Renal cortical epithelial cell (primary cell): ENCODE measurements around the gene HMSD. TPM values are rescaled to one million over a fixed set of nuclear protein-coding genes. Genes with fewer than 3 reads are reported as not detected.
A peak's percentile ranks its signal among the peaks of the same experiment; 100 is the strongest.
"Not testable (repeated sequence)": the region's sequence is repeated elsewhere in the genome, so short reads cannot be mapped to it uniquely, and the experiment has no call there.

Experiments
- DNase-seq: peaks from one replicate; pipeline ENCODE4 v3.0.0-alpha.2; 2011; ENCODE audit warnings: low read depth
- total RNA-seq: library from RNA; depleted of rRNA; stranded (reverse); fragments of >200 nt; gene quantifications from 2 replicates; pipeline ENCODE4 v1.2.3, GENCODE V29; 2014

HMSD gene
- 0.17 TPM in 1 of 2 replicates, not detected in the other for total RNA-seq

DNA sequence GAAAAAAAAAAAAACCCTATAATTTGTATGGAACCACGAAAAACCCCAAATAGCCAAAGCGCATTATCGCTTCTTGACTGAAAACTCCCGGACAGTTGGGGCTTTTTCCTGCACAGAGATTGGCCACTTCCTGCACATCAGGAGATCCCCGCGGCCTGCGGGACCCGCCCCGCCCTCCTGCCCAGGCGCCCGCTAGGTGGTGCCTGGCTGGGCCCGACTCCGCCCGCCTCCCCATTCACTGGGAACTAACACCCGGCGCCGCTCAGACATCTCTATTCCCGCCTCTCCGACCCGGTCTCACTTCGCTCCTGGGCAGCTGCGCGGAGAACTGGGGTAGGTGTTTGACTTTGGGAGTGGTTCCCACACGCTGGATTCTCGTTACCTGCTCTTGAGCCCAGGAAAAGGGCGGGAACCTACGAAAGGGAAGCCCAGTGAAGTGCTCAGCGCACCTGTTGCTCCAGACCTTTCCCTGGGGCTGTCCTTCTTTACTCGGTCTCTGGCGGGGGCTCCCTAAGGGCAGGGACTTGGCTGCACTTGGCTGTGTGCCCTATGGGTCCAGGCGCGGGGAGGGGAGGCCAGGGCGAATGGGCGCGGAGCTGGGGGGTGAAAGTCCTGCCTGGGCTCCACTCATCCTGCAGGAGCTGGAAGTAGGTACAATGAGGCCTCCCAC is at the start of gene HMSD:
Gene HMSD, plus strand, starts transcription at position 234 of the 670 bp plus-strand sequence. CDS start 4,155 bp downstream, outside the sequence.
- peak; percentile 20 for DNase-seq

- DNase-seq = no peak
These were observed 45.1 kb upstream of the HMSD start for GRCh38 chr18:63903851-63904570.

DNA sequence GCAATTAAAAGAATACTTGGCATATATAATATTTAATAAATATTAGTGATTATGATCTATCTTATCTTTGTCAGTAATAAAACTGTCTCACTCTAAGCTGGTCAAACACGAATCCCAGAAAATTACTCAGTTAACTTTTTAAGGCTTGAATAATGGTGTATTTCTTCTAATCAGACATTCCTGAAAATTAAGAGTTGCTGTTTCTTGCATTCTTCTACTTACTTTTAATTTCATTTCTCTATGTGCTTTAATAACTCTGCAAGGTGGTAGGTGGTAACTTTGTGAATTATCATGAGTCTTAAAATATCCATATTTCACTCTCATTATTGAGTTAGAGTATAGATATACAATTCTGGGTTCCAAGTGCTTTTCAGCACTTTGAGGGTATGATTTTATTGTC is 44.4 kb upstream of the HMSD start:
- DNase-seq = no peak

- DNase-seq = no peak
These were observed 43.7 kb upstream of the HMSD start for GRCh38 chr18:63905361-63905760.

- no peak for DNase-seq
These were observed 43.0 kb upstream of the HMSD start for GRCh38 chr18:63906056-63906455.

- DNase-seq = no peak
These were observed 41.4 kb upstream of the HMSD start, which contains the start of gene SERPINB10 for GRCh38 chr18:63907664-63908063. SERPINB10 (plus strand) TSS chr18:63907958; CDS start chr18:63915511, 7,553 bp downstream.

DNA sequence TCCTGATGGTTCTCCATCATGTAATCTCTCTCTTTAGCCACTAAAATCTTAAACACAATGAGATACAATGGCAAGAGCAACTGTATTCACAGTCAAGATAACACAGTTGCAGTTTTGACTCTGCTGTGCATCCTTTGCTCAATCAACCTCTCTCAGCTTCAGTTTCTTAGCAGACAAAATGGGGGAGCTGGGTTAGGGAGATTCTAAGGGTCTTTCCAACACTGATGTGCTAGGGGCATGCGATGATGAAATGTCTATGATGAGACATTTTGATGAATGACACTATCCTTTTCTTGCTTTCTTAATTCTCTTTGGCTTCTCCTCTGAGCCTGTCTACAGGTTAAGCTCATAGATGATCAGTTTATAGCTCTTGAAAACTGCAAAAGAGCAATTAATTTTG is 40.2 kb upstream of the HMSD start:
- DNase-seq = no peak

- DNase-seq = no peak
These were observed 39.2 kb upstream of the HMSD start for GRCh38 chr18:63909870-63910269.

DNA sequence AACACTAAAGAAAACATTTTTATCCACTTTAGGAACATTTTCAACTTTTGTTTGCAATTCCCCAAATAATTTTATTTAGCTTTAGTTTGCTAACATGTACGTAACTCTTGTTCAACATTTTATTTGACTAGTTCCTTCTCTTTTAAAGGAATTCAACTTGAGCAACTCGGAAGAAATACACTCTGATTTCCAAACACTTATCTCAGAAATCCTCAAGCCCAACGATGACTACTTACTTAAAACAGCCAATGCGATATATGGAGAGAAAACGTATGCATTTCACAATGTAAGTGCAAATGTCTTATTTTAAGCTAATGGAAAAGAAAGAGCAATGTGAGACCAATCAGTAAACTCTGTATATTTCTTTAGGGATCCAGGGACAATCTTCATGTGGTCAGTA is 31.3 kb upstream of the HMSD start:
- no peak for DNase-seq

GRCh38 chr18:63922049-63922448 is 27.1 kb upstream of the HMSD start:
- no peak for DNase-seq

GRCh38 chr18:63924551-63924950 is 24.6 kb upstream of the HMSD start:
- no peak for DNase-seq

DNA sequence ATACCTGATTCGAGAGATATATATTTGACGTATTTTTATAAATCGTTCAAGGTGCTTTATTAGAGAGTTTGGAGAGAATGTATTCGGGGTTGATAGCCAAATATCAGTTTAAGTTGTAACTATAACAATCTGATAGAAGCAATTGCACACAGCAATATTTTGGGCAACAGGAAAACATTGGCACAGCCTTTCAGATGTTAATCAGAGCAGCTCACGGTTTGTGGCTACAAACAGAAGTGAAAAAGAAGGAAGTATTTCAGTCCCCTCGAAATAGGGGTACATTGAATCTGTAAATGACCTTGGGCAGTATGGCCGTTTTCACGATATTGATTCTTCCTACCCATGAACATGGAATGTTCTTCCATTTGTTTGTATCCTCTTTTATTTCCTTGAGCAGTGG is 20.8 kb upstream of the HMSD start:
- no peak for DNase-seq

DNA sequence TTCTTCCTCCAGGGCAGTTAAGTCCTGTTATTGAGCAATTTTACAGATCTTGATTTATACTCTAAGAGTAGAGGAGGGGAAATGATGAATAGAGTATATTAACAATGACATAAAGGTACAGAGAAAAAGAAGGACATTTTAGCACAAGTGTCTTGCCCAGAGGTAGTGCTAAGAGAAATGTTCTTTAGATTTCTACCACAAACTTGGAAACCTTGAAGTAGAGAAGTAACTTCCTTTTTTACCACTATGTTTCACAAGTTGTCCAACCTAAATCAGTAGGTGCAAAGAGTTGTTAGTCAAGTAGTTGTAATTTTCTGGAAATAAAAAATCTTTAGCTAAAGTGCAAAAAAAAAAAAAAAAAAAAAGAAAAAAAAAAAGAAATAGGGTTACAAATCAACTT is 19.7 kb upstream of the HMSD start:
- DNase-seq = not testable (repeated sequence)

DNA sequence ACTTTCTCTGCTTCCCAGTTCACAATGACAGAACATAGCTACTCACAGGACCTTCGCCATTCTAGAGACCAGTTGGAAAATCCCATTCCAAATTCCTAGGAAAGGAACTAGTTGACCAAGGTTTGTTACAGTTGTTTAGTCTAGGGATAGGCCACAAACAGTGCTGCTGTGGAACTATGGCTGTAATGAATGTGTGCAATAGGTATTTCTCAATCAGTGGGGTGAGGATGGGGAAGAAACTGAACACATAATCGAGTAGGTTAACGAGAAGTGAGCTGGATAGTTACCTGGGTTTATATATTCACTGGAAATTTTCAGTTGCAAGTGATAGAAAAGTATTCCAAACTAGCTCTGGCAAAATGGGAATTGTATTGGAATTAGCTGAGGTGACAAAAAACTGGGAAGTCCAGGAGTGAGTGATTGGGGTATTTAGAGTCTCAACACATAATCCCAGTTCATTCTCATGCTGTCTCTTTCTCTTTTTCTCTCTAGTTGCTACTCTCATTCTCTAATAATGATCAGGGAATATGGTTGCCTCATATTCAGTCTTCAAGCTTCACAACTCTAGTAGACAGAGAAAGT is 18.2 kb upstream of the HMSD start:
- DNase-seq = no peak

GRCh38 chr18:63936156-63936931 is 12.8 kb upstream of the HMSD start:
- DNase-seq = peak; percentile 53

DNA sequence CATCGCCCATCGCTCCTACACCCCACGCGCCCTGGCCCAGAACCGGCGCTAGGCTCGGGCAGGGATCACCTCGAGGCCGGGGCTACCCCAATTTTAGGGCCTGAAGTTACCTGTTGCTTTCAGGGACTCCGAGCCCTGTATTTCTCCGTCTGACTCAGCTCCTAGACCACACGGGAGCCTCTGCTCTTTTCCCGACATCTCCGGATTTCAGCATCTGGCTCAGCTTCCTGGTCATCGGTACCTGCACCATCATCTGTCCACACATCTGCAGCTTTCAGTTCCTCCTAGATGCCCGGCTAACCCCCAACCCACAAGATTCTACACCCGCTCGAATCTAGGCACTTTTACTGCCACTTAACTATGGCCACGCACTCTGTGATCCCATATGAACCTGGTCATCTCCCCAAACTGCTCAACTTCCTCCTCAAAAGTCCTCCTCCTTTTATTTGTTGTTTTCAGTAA is 12.1 kb upstream of the HMSD start:
- no peak for DNase-seq

GRCh38 chr18:63940008-63940407 is 9.1 kb upstream of the HMSD start:
- DNase-seq = no peak

DNA sequence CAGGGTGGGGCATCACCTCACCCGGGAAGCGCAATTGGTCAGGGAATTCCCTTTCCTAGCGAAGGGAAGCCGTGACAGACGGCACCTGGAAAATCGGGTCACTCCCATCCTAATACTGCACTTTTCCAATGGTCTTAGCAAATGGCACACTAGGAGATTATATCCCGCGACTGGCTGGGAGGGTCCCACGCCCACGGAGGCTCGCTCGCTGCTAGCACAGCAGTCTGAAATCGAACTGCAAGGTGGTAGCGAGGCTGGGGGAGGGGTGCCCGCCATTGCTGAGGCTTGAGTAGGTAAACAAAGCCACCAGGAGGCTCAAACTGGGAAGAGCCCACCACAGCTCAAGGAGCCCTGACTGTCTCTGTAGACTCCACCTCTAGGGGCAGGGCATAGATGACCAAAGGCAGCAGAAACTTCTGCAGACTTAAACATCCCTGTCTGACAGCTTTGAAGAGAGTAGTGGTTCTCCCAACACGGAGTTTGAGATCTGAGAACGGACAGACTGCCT is 8.5 kb upstream of the HMSD start:
- DNase-seq = not testable (repeated sequence)

DNA sequence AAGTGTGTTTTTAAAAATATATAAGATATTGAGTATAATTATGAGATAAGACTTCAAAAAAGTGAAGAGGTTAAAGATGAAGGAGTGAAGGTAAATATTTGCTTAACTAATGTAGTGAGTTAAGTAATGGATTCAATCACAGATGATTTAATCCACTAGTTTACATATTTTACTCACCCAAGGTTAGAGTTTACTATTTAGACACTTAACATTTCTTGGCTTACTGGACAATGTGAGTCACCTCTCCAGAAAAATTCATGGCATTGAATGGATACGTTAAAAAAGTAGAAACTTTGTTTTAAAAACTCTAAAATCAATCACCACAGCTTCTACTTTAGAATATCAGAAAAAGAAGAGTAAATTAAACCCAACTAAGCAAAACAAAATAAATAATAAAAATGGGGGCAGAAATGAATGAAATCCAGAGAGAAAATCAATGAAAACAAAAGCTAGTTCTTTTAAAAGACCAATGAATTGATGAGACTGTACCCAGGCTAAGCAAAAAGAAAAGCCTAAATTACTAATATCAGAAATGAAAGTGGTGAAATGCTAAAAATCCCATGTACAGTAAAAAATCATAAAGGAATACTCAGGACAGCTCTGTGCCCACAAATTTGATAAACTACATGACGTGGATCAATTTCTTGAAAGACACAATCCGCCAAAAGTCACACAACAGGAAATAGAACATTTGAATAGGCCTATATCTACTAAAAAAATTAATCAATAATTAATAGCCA is 1.9 kb upstream of the HMSD start:
- no peak for DNase-seq

DNA sequence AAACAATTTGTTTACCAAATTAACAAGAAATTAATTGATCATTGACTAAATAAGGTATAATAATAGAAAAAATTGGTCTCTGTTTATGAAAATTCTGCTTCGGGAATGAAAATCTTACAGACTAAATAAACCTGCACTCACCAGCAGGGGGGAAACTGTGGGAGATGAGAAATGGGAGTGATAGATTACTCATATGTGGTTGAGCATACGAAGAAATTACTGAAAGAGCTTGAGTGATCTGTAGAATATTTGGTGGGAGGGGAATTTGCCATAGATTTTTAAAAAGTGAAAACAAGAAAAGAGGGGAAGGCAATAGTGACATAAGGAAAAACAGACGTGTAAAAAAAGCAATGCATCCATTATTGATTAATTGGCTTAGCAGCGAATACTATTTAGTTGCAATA is 2.2 kb downstream of the HMSD start:
- DNase-seq = no peak

DNA sequence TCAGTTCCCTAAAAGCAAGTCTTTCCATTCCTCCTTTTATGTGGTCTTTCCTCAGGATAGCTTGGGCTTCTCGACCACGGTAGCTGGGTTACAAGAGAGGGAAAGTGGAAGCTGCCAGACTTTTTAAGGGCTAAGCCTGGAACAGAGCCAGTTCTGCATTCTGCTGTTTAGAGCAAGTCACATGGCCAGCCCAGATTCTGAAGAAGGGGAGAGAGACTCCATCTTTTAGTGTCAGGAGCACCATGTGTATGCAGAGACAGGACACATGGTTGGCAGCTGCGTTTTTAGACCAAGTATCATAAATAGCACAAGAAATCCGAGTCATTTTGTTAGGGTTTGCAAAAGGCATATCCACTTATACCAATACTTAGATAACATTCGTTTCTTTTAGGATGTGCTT is 4.7 kb downstream of the HMSD start:
- no peak for DNase-seq
